NK-92 (cell line): ENCODE results near the gene AEBP2.
"Not testable (repeated sequence)": the region's sequence is repeated elsewhere in the genome, so short reads cannot be mapped to it uniquely, and the experiment has no call there.

ENCODE experiments used
- DNase-seq: peaks from one replicate; lab custom pipeline; 2025; ENCODE audit not compliant: unreplicated experiment; lab: John Stamatoyannopoulos, UW

AEBP2 gene

DNA sequence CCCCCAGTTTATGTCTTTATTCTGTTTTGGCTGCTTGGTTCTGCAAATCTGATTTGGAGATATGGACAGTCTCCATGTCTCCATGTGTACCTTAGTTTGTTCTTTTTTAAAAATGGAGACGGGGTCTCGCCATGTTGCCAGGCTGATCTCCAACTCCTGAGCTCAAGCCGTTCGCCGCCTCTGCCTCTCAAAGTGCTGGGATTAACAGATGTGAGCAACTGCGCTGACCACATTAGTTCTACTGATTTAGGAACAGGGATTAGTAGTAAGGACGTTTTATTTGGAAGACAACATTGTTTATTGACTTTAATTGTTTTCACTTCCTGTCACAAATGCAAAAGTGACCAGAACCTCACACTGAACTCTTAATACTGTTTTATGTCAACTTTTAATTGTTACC, 14.7 kb downstream of the AEBP2 start:
- no peak for DNase-seq

DNA sequence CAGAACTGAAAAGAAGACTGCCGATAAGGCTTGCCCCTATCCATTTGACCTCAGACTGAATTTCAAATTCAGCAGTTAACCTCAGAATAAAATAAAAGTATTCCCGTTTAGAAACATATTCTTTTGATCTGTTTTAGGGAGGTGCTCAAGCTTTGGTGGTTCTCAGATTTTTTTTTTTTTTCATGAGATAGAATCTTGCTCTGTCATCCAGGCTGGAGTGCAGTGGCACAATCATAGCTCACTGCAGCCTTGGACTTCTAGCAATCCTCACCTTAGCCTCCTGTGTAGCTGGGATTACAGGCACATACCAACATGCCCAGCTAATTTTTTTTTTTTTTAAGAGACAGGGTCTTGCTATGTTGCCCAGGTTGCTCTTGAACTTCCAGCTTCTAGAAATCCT, 15.5 kb downstream of the AEBP2 start:
- DNase-seq = no peak

GRCh38 chr12:19456176-19456575, 16.9 kb downstream of the AEBP2 start:
- DNase-seq = no peak

DNA sequence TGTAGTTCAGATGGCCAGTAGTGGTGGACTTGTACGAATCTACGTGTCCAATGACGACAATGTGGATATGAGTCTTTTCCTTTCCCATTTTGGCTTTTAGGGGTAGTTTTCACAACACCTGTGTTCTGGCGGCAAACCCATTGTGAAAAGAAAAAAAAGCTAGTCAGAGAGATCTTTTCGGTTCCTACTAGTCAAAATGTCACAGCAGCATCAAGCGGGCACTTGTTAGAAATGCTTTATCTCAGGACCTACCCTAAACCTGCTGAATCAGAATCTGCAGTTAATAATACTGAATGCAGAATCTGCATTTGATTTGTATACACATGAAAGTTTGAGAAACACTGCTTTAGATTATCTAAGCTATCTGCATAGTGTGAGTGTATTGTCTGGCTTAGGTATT, 18.3 kb downstream of the AEBP2 start:
- DNase-seq = no peak

GRCh38 chr12:19458733-19459132, 19.4 kb downstream of the AEBP2 start:
- no peak for DNase-seq

DNA sequence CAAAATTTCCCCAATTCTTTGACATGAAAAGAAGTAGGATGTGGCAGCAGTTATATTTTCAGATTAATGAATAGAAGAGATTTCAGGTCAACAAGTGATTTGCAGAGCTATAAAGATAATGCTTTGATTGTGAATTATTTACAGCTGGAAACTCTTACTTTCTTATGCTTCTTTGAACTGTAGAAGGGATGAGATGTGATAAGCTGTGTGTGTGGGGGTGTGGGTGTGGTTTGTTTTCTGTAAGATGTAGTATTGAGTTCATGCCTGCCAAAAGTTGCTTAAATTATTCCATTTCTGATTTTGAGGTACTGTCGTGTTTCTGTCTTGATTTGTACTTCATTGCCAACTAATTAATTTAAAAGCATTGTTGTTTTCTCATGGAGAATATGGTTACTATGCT, 22.7 kb downstream of the AEBP2 start:
- DNase-seq = no peak

GRCh38 chr12:19462406-19462805, 23.1 kb downstream of the AEBP2 start:
- no peak for DNase-seq

- DNase-seq = no peak
Observed at GRCh38 chr12:19464192-19464580, 24.9 kb downstream of the AEBP2 start.

- no peak for DNase-seq
Observed at GRCh38 chr12:19465711-19466110, 26.4 kb downstream of the AEBP2 start.

DNA sequence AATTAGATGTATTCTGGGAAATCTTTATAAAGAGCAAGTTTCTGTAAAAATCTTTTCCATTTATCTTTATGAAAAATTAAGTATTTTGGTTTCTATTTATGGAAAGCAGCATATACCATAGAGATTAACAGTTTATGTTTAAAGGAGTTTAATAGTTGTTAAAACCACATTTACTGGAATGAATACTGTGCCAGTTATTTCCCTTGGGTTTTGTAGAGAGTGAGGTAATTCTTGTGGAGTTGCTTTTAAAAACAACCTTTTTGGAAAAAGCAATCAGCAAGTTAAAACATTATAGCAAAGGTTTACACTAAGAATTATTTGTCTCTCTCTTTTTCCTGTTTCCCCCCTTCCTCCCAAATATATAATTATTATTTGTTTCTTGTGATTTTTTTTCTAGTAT, 34.9 kb downstream of the AEBP2 start:
- no peak for DNase-seq

- DNase-seq = not testable (repeated sequence)
Observed at GRCh38 chr12:19475884-19476505, 36.7 kb downstream of the AEBP2 start.

- no peak for DNase-seq
Observed at GRCh38 chr12:19477071-19477470, 37.8 kb downstream of the AEBP2 start.

DNA sequence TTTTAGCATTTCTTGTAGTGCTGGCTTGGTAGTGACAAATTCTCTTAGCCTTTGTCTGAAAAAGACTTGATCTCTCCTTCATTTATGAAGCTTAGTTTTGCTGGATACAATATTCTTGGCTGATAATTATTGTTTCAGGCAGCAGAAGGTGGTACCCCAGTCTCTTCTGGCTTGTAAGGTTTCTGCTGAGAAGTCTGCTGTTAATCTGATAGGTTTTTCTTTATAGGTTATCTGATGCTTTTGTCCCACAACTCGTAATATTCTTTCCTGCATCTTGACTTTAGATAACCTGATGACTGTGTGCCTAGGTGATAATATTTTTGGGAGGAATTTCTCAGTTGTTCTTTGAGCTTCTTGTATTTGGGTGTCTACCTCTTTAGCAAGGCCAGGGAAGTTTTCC, 41.2 kb downstream of the AEBP2 start:
- DNase-seq = no peak

DNA sequence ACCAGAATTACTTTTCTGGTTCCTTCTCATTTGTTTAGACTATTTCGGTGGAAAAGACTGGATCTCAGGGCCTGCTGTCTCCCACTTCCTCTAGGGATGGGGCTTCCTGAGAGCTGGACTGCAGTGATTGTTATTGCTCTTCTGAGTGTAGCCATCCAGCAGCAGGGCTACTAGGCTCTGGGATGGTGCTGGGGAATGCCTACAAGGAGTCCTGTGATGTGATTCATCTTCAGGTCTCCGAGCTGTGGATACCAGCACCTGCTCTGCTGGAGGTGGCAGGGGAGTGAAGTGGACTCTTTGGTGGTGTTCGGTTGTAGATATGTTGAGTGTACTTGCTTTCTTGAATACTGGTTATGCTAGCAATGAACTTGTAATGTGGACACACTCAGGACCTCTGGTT, 42.7 kb downstream of the AEBP2 start:
- no peak for DNase-seq

DNA sequence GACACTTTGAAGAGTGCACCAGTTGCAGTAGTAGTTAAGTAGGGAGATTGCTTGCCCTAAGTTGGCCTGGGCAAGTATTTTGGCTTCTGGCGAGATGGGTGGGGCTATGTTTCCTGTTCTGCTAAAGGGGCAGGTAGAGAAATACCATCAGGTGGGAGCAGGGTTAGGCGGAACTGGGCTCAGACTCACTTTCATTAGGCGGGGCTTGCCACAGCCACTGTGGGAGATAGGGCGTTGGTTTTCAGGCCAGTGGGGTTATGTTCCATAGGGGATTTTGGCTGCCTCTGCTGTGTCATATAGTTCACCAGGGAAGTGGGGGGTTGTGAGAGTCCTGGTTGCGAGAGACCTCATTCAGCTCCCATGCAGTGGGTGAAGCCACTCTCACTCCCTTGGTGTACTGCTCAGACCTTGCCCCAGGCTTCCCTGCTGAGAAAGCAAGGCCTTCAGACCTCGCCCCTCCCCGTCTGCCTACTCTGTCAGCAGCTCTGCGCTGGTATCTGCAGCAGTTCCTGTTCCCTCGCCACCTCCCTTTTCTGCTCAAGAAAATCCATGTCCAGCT, 43.3 kb downstream of the AEBP2 start:
- DNase-seq = no peak

- no peak for DNase-seq
Observed at GRCh38 chr12:19483727-19484126, 44.4 kb downstream of the AEBP2 start.

GRCh38 chr12:19484738-19485137, 45.4 kb downstream of the AEBP2 start:
- DNase-seq = no peak

GRCh38 chr12:19485240-19485639, 45.9 kb downstream of the AEBP2 start:
- DNase-seq = no peak

GRCh38 chr12:19489168-19489567, 49.9 kb downstream of the AEBP2 start:
- no peak for DNase-seq

DNA sequence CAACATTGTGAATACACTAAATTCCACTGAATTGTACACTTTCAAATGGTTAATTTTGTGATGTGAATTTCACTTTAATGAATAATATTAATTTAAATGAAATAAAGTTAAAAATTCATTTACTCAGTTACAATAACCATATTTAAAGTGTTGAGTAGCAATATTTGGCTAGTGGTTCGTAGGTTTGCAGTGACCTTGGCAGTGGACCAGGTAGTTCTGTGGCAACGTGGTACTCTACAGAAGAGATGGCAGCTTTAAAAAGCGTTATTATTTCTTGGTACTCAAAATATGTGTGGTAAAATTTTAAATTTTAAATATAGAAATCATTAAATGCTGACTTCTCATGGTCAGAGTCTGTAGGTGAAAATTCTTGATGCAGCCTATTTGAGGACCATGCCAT, 51.6 kb downstream of the AEBP2 start:
- no peak for DNase-seq

DNA sequence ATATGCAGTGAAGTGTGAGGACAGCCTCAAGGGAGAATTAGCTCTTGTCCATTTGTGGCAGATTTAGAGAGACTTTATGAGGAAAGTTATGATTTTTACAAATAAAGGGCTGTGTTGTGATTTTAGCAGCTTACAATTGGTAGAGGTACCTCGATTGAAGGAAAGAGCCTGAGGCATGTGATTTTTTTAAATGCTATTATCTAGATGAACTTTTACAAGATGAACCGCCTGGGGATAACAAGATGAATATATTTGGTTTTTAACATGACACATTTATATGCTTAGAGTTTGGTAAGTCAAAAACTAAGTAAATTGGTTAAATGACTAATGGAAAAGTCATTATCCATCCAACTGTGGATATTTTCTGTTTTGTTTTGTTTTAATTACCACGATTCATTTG, 52.6 kb downstream of the AEBP2 start:
- DNase-seq = no peak

GRCh38 chr12:19496219-19496878, 57.1 kb downstream of the AEBP2 start:
- DNase-seq = no peak

GRCh38 chr12:19498099-19498498, 58.8 kb downstream of the AEBP2 start:
- no peak for DNase-seq
